Measurements from ENCODE around the gene RMND5A.
A peak's percentile ranks its signal among the peaks of the same experiment; 100 is the strongest.
"Not testable (repeated sequence)": the region's sequence is repeated elsewhere in the genome, so short reads cannot be mapped to it uniquely, and the experiment has no call there.

Gene RMND5A, protein sequence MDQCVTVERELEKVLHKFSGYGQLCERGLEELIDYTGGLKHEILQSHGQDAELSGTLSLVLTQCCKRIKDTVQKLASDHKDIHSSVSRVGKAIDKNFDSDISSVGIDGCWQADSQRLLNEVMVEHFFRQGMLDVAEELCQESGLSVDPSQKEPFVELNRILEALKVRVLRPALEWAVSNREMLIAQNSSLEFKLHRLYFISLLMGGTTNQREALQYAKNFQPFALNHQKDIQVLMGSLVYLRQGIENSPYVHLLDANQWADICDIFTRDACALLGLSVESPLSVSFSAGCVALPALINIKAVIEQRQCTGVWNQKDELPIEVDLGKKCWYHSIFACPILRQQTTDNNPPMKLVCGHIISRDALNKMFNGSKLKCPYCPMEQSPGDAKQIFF

GRCh38 chr2:86719637-86720539 lies at the start of gene RMND5A:
Gene RMND5A (plus strand): TSS chr2:86720291. CDS start chr2:86720668, 377 bp downstream.
- peak; percentile 94 for DNase-seq

DNA sequence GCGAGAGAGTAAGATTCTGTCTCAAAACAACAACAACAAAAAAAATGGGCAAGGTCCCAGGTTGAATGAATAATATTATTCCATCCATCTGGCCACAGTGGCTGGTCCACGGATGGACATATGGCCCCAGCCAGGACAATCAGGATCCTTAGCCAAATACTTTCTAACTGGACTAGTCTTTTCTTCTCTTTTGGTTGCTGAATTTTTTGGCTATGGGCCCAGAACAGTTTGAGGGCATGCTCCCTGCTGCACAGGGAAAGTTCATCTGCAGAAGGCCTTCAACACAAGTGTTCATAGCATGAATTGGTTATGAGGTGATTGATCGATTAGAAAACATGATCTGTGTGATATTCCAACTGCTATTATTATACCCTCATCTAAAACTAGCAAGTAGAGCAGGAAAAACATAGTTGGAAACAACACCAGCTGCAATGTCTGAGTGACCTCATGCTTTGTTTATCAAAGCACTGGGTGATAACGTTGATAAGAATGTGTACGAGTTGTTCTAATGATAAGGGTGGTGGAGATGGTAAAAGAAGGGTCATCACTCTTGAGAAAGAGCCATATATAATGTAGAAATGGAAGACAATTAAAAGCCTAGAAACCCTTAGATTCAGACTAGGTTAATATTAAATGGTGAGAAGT lies 48.6 kb upstream of the RMND5A start:
- DNase-seq, result no peak

GRCh38 chr2:86672027-86672545 lies 48.0 kb upstream of the RMND5A start:
- no peak for DNase-seq

DNA sequence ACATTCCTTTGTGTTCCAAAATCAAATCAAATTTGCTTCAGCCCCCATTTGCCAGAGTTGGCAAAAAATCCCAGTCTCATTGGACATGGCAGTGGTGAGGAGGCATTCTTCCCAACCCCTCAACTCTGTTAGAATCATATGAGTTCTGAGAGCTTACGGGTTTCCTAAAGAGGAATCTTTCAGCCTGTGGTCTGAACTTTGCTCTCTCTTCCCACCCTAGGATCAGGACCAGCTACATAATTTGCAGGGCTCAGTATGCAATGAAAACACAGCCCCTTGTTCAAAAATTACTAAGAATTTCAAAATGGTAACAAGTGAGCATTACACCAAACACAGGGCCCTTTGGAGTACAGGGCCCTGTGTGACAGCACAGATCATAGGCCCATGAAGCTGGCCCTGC lies 47.1 kb upstream of the RMND5A start:
- DNase-seq, result no peak

DNA sequence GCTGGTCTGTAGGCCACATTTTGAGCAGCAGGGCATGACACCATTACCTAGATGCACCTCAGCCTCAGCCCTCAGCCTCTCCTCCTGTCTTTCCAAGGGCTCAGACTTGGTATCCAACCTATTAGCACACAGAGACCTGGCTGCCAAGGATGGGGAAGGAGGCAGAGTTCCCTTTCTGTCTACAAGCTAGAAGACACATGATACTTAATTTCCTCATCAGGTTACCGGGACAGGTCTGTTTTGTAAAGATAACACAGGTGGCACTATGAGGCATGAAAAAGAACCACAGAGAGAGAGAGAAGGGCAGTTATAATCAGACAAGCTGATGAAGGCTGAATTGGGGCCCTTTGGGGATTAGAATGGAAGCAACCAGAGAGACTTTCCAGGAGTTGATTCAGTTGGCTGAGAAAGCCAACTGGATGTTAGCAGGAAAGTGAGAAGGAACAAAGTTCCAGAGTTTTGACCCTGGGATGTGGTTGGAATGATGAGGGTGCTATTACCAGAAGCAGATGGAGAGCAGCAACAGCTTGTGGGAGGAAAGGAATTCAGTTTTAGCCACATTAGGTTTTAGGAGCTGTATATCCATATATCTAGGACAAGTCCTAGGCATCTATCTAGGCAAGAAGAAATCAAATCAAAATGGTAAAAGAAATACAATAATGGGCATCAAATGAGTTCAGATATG lies 46.0 kb upstream of the RMND5A start:
- DNase-seq, result no peak

GRCh38 chr2:86675104-86675503 lies 45.0 kb upstream of the RMND5A start:
- no peak for DNase-seq

- no peak for DNase-seq
Observed at GRCh38 chr2:86675511-86676015, 44.5 kb upstream of the RMND5A start.

DNA sequence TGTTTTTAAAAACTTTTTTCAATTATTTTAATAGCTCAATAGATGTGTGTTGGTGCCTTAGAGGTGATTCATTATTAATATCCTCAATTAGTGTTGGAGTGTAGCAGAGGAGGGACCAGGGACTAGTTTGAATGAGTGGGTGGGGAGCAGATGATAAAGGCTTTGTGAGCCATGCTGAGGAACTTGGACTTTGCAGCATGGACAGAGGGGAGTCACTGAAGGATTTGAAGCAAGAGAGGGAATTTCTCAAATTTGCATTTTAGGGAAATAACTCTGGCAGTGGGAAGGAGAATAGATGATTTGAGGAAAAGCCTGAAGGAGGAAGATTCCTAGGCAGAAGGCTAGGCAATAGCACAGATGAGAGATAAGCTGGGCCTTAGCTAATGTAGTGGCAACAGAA lies 42.3 kb upstream of the RMND5A start:
- no peak for DNase-seq

DNA sequence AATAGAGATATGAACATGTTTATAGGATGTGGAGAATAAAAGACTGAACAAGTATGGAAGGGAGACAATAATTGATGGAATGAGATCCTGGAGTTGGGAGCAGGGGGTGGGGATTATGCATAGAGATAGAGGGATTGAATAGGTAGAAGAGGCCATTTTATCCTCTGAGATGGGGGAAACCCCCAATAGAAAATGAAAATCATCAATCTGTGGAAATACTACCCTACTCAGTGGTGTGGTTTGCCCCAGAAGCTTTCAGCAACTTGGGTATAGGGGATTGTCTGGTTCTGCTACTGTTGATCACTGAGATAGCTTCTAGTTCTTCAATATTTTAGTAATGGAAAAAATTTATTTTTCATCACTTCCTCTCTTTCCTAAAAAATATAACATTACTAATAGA lies 41.1 kb upstream of the RMND5A start:
- DNase-seq, result no peak

DNA sequence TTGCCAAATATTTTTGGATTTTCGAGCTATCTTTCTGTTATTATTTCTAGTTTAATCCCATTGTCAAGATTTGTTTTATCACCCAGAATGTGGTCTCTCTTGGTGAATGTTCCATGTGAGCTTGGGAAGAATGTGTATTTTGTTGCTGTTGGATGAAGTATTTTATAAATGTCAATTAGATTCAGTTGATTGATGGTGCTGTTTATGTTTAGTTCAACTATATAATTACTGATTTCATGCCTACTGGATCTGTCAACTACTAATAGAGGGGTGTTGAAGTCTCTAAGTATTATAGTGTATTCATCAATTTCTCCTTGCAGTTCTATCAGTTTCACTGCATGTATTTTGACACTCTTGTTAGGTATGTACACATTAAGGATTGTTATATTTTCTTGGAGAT lies 34.7 kb upstream of the RMND5A start:
- DNase-seq, result no peak

DNA sequence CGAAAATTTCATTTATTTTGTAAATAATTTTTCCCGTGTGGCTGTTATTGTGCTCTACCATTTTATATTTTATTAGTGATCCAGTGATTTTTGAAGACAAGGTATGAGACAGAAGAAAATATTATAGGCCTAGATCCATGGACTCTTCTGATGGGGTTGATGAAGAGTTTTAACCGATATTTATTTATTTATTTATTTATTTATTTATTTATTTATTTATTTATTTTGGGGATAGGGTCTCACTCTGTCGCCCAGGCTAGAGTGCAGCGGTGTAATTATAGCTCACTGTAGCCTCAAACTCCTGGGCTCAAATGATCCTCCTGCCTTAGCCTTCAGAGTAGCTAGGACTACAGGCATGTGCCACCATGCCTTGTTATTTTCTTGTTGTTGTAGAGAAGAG lies 33.6 kb upstream of the RMND5A start:
- no peak for DNase-seq

- DNase-seq, result no peak
Observed at GRCh38 chr2:86686905-86687304, 33.2 kb upstream of the RMND5A start.

- DNase-seq, result no peak
Observed at GRCh38 chr2:86695053-86695691, 24.9 kb upstream of the RMND5A start.

DNA sequence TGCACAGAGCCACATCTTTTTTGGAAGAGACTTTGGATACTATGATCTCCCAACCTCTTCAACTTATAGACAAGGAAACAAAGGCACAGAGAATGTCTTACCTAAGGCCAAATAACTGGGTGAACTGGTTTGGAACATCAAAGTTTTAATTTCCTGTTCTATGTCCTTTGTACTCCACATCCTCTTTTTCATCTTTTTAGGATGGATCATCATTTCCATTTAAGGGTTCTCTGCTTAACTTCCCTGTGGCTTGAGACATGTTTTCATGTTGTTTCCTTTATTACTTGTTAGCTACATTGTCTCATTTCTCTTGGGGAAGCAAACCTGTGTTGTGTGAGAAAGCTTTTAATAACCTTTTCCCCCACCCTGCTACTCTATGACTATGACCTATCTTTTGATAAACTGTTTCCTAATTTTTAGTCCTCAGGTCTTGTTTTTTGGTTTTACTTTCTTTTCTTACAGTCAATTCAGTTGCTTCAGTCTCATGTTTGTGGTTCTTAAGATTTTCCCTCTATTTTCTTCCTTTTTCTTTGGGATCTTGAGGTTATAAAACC lies 22.5 kb upstream of the RMND5A start:
- no peak for DNase-seq

DNA sequence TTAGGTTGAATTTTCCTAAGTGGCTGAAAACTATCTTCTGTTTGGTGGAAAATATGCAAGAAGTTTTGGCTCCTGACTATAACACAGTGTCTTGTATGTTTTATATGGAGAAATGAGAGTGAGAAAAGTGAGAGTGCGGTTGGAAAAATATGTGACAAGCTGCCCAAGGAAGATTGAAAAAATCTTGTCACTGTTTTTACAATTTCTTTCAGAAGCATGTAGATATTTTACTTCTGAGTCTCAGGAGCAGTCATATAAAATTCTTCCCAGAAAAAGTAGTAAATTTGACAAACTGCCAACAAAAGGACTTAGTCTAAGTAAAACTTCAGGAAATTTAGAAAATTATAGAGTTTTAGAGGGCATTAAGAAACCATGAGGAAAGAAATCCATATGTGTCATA lies 19.4 kb upstream of the RMND5A start:
- DNase-seq, result no peak

GRCh38 chr2:86703704-86704361 lies 16.3 kb upstream of the RMND5A start:
- no peak for DNase-seq

DNA sequence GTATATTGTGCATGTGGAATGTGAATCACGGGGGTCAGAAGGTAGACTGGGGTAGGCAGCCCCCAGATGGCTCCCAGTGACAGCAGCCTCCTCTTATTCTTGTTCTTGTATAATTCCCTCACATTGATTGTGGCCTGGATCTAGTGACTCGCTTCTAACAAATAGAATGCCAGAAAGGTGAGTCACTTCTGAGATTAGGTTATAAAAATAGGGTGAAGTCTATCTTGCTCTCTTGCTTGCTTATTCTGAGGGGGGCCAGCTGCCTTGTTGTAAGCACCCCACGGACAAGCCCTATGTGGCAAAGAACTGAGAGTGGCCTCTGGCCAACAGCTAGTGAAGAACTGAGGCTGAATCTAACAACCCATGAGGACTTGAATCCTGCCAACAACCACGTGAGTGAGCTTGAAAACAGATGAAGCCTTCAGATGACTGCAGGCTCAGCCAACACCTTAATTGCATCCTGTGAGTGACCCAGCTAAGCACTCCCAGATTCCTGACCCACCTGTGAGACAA lies 15.6 kb upstream of the RMND5A start:
- DNase-seq, result no peak

DNA sequence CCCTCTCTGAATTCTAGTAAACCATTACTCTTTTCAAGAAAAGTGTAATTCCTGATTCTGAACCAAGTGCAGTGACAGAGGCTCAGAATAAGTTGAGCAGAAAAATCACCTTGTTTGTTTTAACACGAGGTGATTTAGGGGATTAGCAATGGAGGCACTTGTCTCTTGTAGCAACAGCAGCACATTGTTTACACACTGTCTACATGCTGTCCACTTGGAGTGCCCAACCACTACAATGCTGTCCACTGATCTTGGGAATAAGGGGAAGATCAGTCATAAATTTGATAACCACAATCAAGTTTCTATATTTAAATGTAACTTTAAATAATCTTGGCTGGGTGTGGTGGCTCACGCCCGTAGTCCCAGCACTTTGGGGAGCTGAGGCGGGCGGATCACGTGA lies 13.9 kb upstream of the RMND5A start:
- DNase-seq, result no peak

DNA sequence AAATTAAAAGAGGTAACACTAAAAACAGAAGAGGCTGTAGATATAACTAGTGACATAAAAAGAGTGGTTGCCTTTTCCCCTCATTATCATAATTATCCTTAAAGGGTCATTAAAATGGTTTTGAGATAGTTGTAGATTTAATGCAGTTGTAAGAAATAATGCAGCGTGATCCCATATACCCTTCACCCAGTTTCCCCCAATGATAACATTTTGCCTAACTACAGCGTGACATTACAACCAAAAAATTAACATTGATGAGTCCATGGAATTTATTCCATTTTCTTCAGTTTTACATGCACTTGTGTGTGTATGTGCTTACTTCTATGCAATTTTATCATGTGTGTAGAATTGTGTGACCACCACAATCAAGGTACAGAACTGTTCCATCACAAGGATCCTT lies 13.2 kb upstream of the RMND5A start:
- DNase-seq, result no peak

- DNase-seq, result not testable (repeated sequence)
Observed at GRCh38 chr2:86708126-86708525, 12.0 kb upstream of the RMND5A start.

Data from stimulated activated CD8-positive, alpha-beta memory T cell treated with anti-CD3 and anti-CD28 coated beads, Interleukin-4, amount 100 ng/mL, for 48 hours (primary cell).